Measurements from ENCODE around the gene STK11. TPM values are rescaled to one million over a fixed set of nuclear protein-coding genes. Genes with fewer than 3 reads are reported as not detected.
A peak's percentile ranks its signal among the peaks of the same experiment; 100 is the strongest.

Gene STK11
- total RNA-seq, 3 donors from 2014 or later, result 69.6 to 86.6 (median 76.3) TPM

- Histone ChIP-seq H3K36me3 (ENCODE audit: low read depth) (no peaks in the 10 kb centered on the region), H3K9me3 (no peaks in the 10 kb centered on the region), H3K4me1 (ENCODE audit: low read depth) (peaks cover 13% of the 10 kb centered on the region), H3K4me3 (no peak overlapping the region)
- ATAC-seq (no peak), DNase-seq (peak in 1 of 3 donors; percentile 62)
- TF ChIP-seq CTCF (IDR thresholded peaks at IDR 0.05), result no peak
- intact Hi-C loops (cut with DNase I, micrococcal nuclease), result no loop called here
Measured at GRCh38 chr19:1168572-1169410, 36.8 kb upstream of the STK11 start.

GRCh38 chr19:1169411-1169791 is 36.2 kb upstream of the STK11 start:
- H3K36me3 ChIP-seq (ENCODE audit: low read depth), result no peaks in the 10 kb centered on the region
- H3K4me3 ChIP-seq, result no peak overlapping the region
- no peaks in the 10 kb centered on the region for H3K9me3 ChIP-seq
- ATAC-seq (no peak), DNase-seq (no peak)
- H3K4me1 ChIP-seq (ENCODE audit: low read depth), result peaks cover 13% of the 10 kb centered on the region
- no peak for TF ChIP-seq CTCF (IDR thresholded peaks at IDR 0.05)
- intact Hi-C loops (cut with DNase I, micrococcal nuclease), result no loop called here

GRCh38 chr19:1169921-1170885 is 35.4 kb upstream of the STK11 start:
- Histone ChIP-seq H3K36me3 (ENCODE audit: low read depth) (no peaks in the 10 kb centered on the region), H3K4me3 (no peak overlapping the region)
- DNase-seq, result peak in 1 of 3 donors; percentile 79

GRCh38 chr19:1170938-1171754 is 34.4 kb upstream of the STK11 start:
- H3K4me3 ChIP-seq, result no peak overlapping the region
- H3K36me3 ChIP-seq (ENCODE audit: low read depth), result no peaks in the 10 kb centered on the region
- peaks cover 13% of the 10 kb centered on the region for H3K4me1 ChIP-seq (ENCODE audit: low read depth)
- intact Hi-C loops (cut with DNase I, micrococcal nuclease), result loop anchor here in 1 of 2 donors (10.0 kb wide), 1 partner anchor 46 kb away; no protein-coding TSS in a partner anchor
- TF ChIP-seq CTCF (IDR thresholded peaks at IDR 0.05), result no peak
- no peaks in the 10 kb centered on the region for H3K9me3 ChIP-seq
- ATAC-seq (no peak), DNase-seq (peak in 1 of 3 donors; percentile 66)

More at GRCh38 chr19:1169921-1170885, 35.4 kb upstream of the STK11 start:
- no peak for TF ChIP-seq CTCF (IDR thresholded peaks at IDR 0.05)
- ATAC-seq, result no peak
- H3K4me1 ChIP-seq (ENCODE audit: low read depth), result peaks cover 13% of the 10 kb centered on the region
- intact Hi-C loops (cut with DNase I, micrococcal nuclease), result loop anchor here in 1 of 2 donors (10.0 kb wide), 1 partner anchor 45 kb away; no protein-coding TSS in a partner anchor
- H3K9me3 ChIP-seq, result no peaks in the 10 kb centered on the region

Data from mucosa of descending colon (tissue), 3 donors.